H1 (cell line): ENCODE results near the gene PPIG. TPM values are rescaled to one million over a fixed set of nuclear protein-coding genes. Genes with fewer than 3 reads are reported as not detected.

Source experiments
- CTCF ChIA-PET: fragments of 300-600 bp; sonication (Branson Sonifier 250); formaldehyde crosslinking; loops from one replicate; lab custom pipeline; 2021; ENCODE audit not compliant: partially characterized antibody; lab: Charles Lee
- POLR2A ChIA-PET: fragments of 300-600 bp; sonication (Branson Sonifier 250); formaldehyde crosslinking; loops from one replicate; lab custom pipeline; 2021; ENCODE audit warnings: inconsistent platforms; ENCODE audit not compliant: partially characterized antibody; lab: Charles Lee
- DNase-seq, 2 experiments: peaks; one replicate each; pipeline versions ENCODE4 v3.0.0 to v3.0.0-alpha.2; 2010 to 2022; ENCODE audit warnings: low spot score in 2 of 2, low read depth in 1 of 2, mixed read lengths in 1 of 2
- FAIRE-seq: peaks from 2 replicates; lab custom pipeline; 2011; peaks lifted over from hg19 to GRCh38; lab: Jason Lieb, UNC
- H2AFZ ChIP-seq: 2 replicates; pipeline ENCODE4 v1.8.1; 2012; ENCODE audit warnings: low read length, inconsistent platforms
- H2AK5ac ChIP-seq: 2 replicates; pipeline ENCODE4 v1.6.1; 2013; ENCODE audit warnings: low read depth, low read length
- H2BK120ac ChIP-seq: replicated peaks from 2 replicates; pipeline ENCODE3; 2013; ENCODE audit warnings: low read depth, low read length, inconsistent platforms
- H2BK12ac ChIP-seq: 2 replicates; pipeline ENCODE4 v1.6.1; 2013; ENCODE audit warnings: low read depth, low read length
- H2BK15ac ChIP-seq: 2 replicates; pipeline ENCODE4 v1.6.1; 2013; ENCODE audit warnings: low read length
- H2BK20ac ChIP-seq: 2 replicates; pipeline ENCODE4 v1.6.1; 2013; ENCODE audit warnings: low read length
- H2BK5ac ChIP-seq: 2 replicates; pipeline ENCODE4 v1.6.1; 2013; ENCODE audit warnings: low read depth, low read length
- H3K14ac ChIP-seq: 2 replicates; pipeline ENCODE4 v1.6.1; 2013; ENCODE audit warnings: inconsistent platforms; ENCODE audit not compliant: insufficient read length
- H3K18ac ChIP-seq: 2 replicates; pipeline ENCODE4 v1.6.1; 2013; ENCODE audit warnings: low read length; ENCODE audit errors: extremely low read depth
- H3K23ac ChIP-seq: 2 replicates; pipeline ENCODE4 v1.6.1; 2013; ENCODE audit warnings: inconsistent platforms; ENCODE audit not compliant: insufficient read length
- H3K23me2 ChIP-seq: 2 replicates; pipeline ENCODE4 v1.6.1; 2013; ENCODE audit warnings: low read depth, low read length
- H3K27ac ChIP-seq: 2 replicates; pipeline ENCODE4 v1.6.1; 2011; ENCODE audit warnings: low read depth, low read length, inconsistent platforms
- H3K27me3 ChIP-seq, 4 experiments: replicated peaks in 1 of 4; 1 replicate in 1 of 4; 2 replicates in 3 of 4; pipeline versions ENCODE4 v1.6.1 to v1.8.1; 2011 to 2013; ENCODE audit warnings: low read length in 3 of 4, mild to moderate bottlenecking in 3 of 4, inconsistent platforms in 2 of 4, mixed read lengths in 2 of 4, moderate library complexity in 1 of 4; ENCODE audit not compliant: control insufficient read depth in 3 of 4, insufficient read depth in 3 of 4; ENCODE audit errors: extremely low read depth in 1 of 4
- H3K36me3 ChIP-seq, 4 experiments: 2 replicates each; pipeline versions ENCODE4 v1.6.1 to v1.8.1; 2011 to 2013; ENCODE audit warnings: mild to moderate bottlenecking in 4 of 4, low read length in 3 of 4, moderate library complexity in 2 of 4, control low read depth in 1 of 4, inconsistent platforms in 1 of 4; ENCODE audit not compliant: insufficient read depth in 4 of 4, control insufficient read depth in 2 of 4
- H3K4ac ChIP-seq: replicated peaks from 2 replicates; pipeline ENCODE3; 2013; ENCODE audit warnings: low read length, low read depth, mixed read lengths, inconsistent platforms; ENCODE audit not compliant: insufficient read length
- H3K4me1 ChIP-seq, 4 experiments: replicated peaks in 1 of 4; 1 replicate in 1 of 4; 2 replicates in 3 of 4; pipeline versions ENCODE4 v1.6.1 to v1.8.1; 2011 to 2013; ENCODE audit warnings: low read length in 3 of 4, inconsistent platforms in 2 of 4, mixed read lengths in 1 of 4; ENCODE audit not compliant: insufficient read depth in 4 of 4, control insufficient read depth in 3 of 4
- H3K4me2 ChIP-seq, 2 experiments: 2 replicates each; pipeline versions ENCODE4 v1.6.1 to v1.8.1; 2011 to 2013; ENCODE audit warnings: low read depth in 2 of 2, low read length in 2 of 2, control low read depth in 1 of 2, inconsistent platforms in 1 of 2, mild to moderate bottlenecking in 1 of 2; ENCODE audit not compliant: insufficient read depth in 1 of 2
- H3K4me3 ChIP-seq, 4 experiments: fragments of 200-600, 300-600 bp in 1 of 4; sonication (generic), shearing (Covaris generic), sonication (Bioruptor Twin) in 1 of 4; 2 replicates each; pipeline versions ENCODE4 v1.5.1 to v1.8.1; 2011 to 2016; ENCODE audit warnings: low read length in 4 of 4, low read depth in 3 of 4, control low read depth in 2 of 4, inconsistent platforms in 2 of 4, mild to moderate bottlenecking in 2 of 4, mixed read lengths in 1 of 4, moderate library complexity in 1 of 4; ENCODE audit not compliant: insufficient read depth in 2 of 4; ENCODE audit errors: extremely low read depth in 1 of 4
- H3K56ac ChIP-seq: replicated peaks from 2 replicates; pipeline ENCODE3; 2013; ENCODE audit warnings: low read depth, mild to moderate bottlenecking, mixed read lengths, low read length, inconsistent platforms; ENCODE audit not compliant: insufficient read length
- H3K79me1 ChIP-seq: 2 replicates; pipeline ENCODE4 v1.6.1; 2013; ENCODE audit warnings: low read depth, low read length, control low read depth
- H3K79me2 ChIP-seq, 2 experiments: 2 replicates each; pipeline versions ENCODE4 v1.6.1 to v1.8.1; 2012 to 2013; ENCODE audit warnings: low read length in 2 of 2, mild to moderate bottlenecking in 2 of 2, inconsistent platforms in 1 of 2; ENCODE audit not compliant: insufficient read depth in 2 of 2, control insufficient read depth in 1 of 2
- H3K9ac ChIP-seq, 4 experiments: replicated peaks in 1 of 4; 1 replicate in 1 of 4; 2 replicates in 3 of 4; pipeline versions ENCODE4 v1.6.1 to v1.8.1; 2011 to 2013; ENCODE audit warnings: low read depth in 3 of 4, low read length in 3 of 4, control low read depth in 2 of 4, mild to moderate bottlenecking in 2 of 4, moderate library complexity in 2 of 4, inconsistent platforms in 1 of 4; ENCODE audit errors: extremely low read depth in 1 of 4
- H3K9me3 ChIP-seq, 2 experiments: 2 replicates each; pipeline versions ENCODE4 v1.6.1 to v1.8.1; 2012 to 2013; ENCODE audit warnings: mild to moderate bottlenecking in 2 of 2, moderate library complexity in 2 of 2, control low read depth in 1 of 2, inconsistent platforms in 1 of 2, low read depth in 1 of 2, low read length in 1 of 2, mixed read lengths in 1 of 2; ENCODE audit not compliant: insufficient read depth in 2 of 2
- H4K20me1 ChIP-seq, 2 experiments: replicated peaks in 1 of 2; 2 replicates each; pipeline versions ENCODE3 to v1.8.1; 2011 to 2013; ENCODE audit warnings: inconsistent platforms in 2 of 2, low read length in 2 of 2, mild to moderate bottlenecking in 1 of 2; ENCODE audit not compliant: insufficient read depth in 2 of 2, control insufficient read depth in 1 of 2
- H4K5ac ChIP-seq: 2 replicates; pipeline ENCODE4 v1.6.1; 2013; ENCODE audit warnings: low read length, low read depth, mixed read lengths, inconsistent platforms; ENCODE audit not compliant: insufficient read length
- H4K8ac ChIP-seq: 2 replicates; pipeline ENCODE4 v1.8.0; 2013; ENCODE audit warnings: mild to moderate bottlenecking, moderate library complexity, low read length, inconsistent platforms; ENCODE audit not compliant: insufficient read depth; ENCODE audit errors: extremely low read depth
- H4K91ac ChIP-seq: replicated peaks from 2 replicates; pipeline ENCODE3; 2013; ENCODE audit warnings: low read length, mixed read lengths, inconsistent platforms; ENCODE audit not compliant: insufficient read length
- CEBPB ChIP-seq: IDR thresholded peaks from 2 replicates; pipeline ENCODE4 v1.6.1; 2012; ENCODE audit warnings: low read depth, low read length
- CHD2 ChIP-seq: IDR thresholded peaks from 2 replicates; pipeline ENCODE4 v1.6.1; 2012; ENCODE audit warnings: low read length, improper control_type of control experiment
- CTBP2 ChIP-seq: IDR thresholded peaks from 2 replicates; pipeline ENCODE4 v1.7.0; 2011; ENCODE audit warnings: borderline replicate concordance, mild to moderate bottlenecking, moderate library complexity, mixed read lengths, low read length; ENCODE audit not compliant: insufficient read depth, insufficient read length
- PHF8 ChIP-seq: fragments of 200-600 bp; sonication (generic); conservative IDR thresholded peaks from 2 replicates; pipeline ENCODE4 v1.7.1; 2012; ENCODE audit warnings: low read depth, mild to moderate bottlenecking, inconsistent platforms, low read length, moderate library complexity
- SIN3A ChIP-seq, 2 experiments: IDR thresholded peaks in 1 of 2; conservative IDR thresholded peaks in 1 of 2; 2 replicates each; pipeline ENCODE4 v1.6.1; 2011 to 2012; ENCODE audit warnings: low read length in 2 of 2, improper control_type of control experiment in 1 of 2, low read depth in 1 of 2, mild to moderate bottlenecking in 1 of 2
- YY1 ChIP-seq: IDR thresholded peaks from 2 replicates; pipeline ENCODE4 v1.6.1; 2011; ENCODE audit warnings: low read depth, mild to moderate bottlenecking, low read length
- WGBS, 2 experiments: shearing (Covaris generic) in 1 of 2; methylation state at CpG; one replicate each; pipeline versions ENCODE4 v1.1.6 to v1.1.7; 2013 to 2015; ENCODE audit warnings: low lambda C conversion rate in 2 of 2, mixed read lengths in 2 of 2, inconsistent platforms in 1 of 2, low coverage in 1 of 2, missing lambda C conversion rate in 1 of 2; ENCODE audit not compliant: insufficient replicate concordance in 2 of 2, insufficient coverage in 1 of 2, insufficient read length in 1 of 2; ENCODE audit errors: extremely low coverage in 1 of 2, missing lambda C conversion rate in 1 of 2; 5-methylcytosine and 5-hydroxymethylcytosine counted together
- polyA plus RNA-seq, 7 experiments: library from polyadenylated mRNA; depleted of rRNA in 3 of 7; stranded (reverse) in 5 of 7; unstranded in 2 of 7; fragments of >200 nt in 5 of 7; fragments of 200-250 nt in 2 of 7; gene quantifications; 1 replicate in 5 of 7; 2 replicates in 1 of 7; 4 replicates in 1 of 7; pipeline versions ENCODE4 v1.2.1 to v1.2.3, GENCODE V29; 2011 to 2013; ENCODE audit warnings: missing spikeins in 2 of 7, mixed read lengths in 2 of 7
- total RNA-seq: library from RNA; stranded (reverse); fragmentation: NEBNext Ultra II Directional; extraction: Animal tissue kit (Norgen Biotek cat#: 25700); gene quantifications from 2 replicates; pipeline ENCODE4 v1.2.1, GENCODE V29; 2021

Gene PPIG
- total and polyA plus RNA-seq, 2 of the 8 experiments (the other 6 are each of a cell fraction or from before 2014, with no cell fraction given): 14.7 to 71.0 TPM

- Histone ChIP-seq H2AK5ac (no peak overlapping the region), H2BK15ac (no peak overlapping the region), H3K79me2 (no peaks in the 10 kb centered on the region), H2BK120ac (no peak overlapping the region), H3K4me1 (no peaks in the 10 kb centered on the region), H3K4me3 (no peak overlapping the region), H4K20me1 (no peaks in the 10 kb centered on the region), H3K56ac (no peak overlapping the region), H2BK5ac (no peak overlapping the region), H2BK20ac (no peak overlapping the region), H3K18ac (no peak overlapping the region), H2AFZ (peak overlapping the region; percentile 47; the same call in 1 of the 2 replicates), H3K36me3 (no peaks in the 10 kb centered on the region), H3K9ac (no peak overlapping the region), H4K91ac (no peak overlapping the region), H3K79me1 (no peaks in the 10 kb centered on the region), H4K8ac (no peak overlapping the region), H3K14ac (no peak overlapping the region), H3K9me3 (no peaks in the 10 kb centered on the region; a peak in 1 of 4 replicates), H3K23ac (no peak overlapping the region), H3K4me2 (no peak overlapping the region), H3K23me2 (no peaks in the 10 kb centered on the region; the same call in 1 of the 2 replicates), H4K5ac (no peak overlapping the region), H3K4ac (no peak overlapping the region), H3K27ac (no peak overlapping the region), H2BK12ac (no peak overlapping the region), H3K27me3 (no peaks in the 10 kb centered on the region)
- WGBS, 2 experiments: 81% methylated on average over 6 of the region's 6 CpGs; no CpG with 5 or more reads in 1 of the 2 experiments
- DNase-seq (no peak), FAIRE-seq (no peak)
- ChIA-PET CTCF (interaction anchor here (0.7 to 1.2 kb wide), 6 partner anchors 9 to 223 kb away, joined by 3 to 6 read pairs (median 4); no protein-coding TSS in a partner anchor), POLR2A (interaction anchor here (0.7 kb wide), 1 partner anchor 136 kb away, joined by 3 read pairs; no protein-coding TSS in a partner anchor)
- TF ChIP-seq CTBP2 (no peak), SIN3A (conservative IDR thresholded peaks at IDR 0.05 in 1 of 2, IDR thresholded peaks at IDR 0.05 in 1 of 2; ENCODE audit: low read depth in 1 of 2, low read length in 2 of 2) (no peak), CEBPB (no peak), PHF8 (no peak), YY1 (no peak), CHD2 (no peak)
Measured at GRCh38 chr2:169676850-169677249, 92.7 kb downstream of the PPIG start.
